AG10803 (cell line): ENCODE data around the gene CRYGD.
"Not testable (repeated sequence)": the region's sequence is repeated elsewhere in the genome, so short reads cannot be mapped to it uniquely, and the experiment has no call there.

ENCODE experiments used
- DNase-seq: peaks from one replicate; pipeline ENCODE4 v3.0.0; 2010; ENCODE audit warnings: low read depth
- H3K4me3 ChIP-seq: 2 replicates; pipeline ENCODE4 v1.5.1; 2011; ENCODE audit warnings: mild to moderate bottlenecking, low read length, control low read depth
- TF ChIP-seq, protein P1 (sequence below): conservative IDR thresholded peaks from 2 replicates; pipeline ENCODE4 v1.5.1; 2011; ENCODE audit warnings: mild to moderate bottlenecking, low read length, control low read depth, inconsistent platforms

Gene CRYGD

GRCh38 chr2:208112969-208113368, 11.4 kb downstream of the CRYGD start:
- no peak for DNase-seq
- TF ChIP-seq, protein P1, sequence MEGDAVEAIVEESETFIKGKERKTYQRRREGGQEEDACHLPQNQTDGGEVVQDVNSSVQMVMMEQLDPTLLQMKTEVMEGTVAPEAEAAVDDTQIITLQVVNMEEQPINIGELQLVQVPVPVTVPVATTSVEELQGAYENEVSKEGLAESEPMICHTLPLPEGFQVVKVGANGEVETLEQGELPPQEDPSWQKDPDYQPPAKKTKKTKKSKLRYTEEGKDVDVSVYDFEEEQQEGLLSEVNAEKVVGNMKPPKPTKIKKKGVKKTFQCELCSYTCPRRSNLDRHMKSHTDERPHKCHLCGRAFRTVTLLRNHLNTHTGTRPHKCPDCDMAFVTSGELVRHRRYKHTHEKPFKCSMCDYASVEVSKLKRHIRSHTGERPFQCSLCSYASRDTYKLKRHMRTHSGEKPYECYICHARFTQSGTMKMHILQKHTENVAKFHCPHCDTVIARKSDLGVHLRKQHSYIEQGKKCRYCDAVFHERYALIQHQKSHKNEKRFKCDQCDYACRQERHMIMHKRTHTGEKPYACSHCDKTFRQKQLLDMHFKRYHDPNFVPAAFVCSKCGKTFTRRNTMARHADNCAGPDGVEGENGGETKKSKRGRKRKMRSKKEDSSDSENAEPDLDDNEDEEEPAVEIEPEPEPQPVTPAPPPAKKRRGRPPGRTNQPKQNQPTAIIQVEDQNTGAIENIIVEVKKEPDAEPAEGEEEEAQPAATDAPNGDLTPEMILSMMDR, result no peak
- H3K4me3 ChIP-seq, result no peak overlapping the region

- H3K4me3 ChIP-seq, DNase-seq: not testable (repeated sequence)
These were observed 12.0 kb downstream of the CRYGD start for GRCh38 chr2:208112273-208112745.

DNA sequence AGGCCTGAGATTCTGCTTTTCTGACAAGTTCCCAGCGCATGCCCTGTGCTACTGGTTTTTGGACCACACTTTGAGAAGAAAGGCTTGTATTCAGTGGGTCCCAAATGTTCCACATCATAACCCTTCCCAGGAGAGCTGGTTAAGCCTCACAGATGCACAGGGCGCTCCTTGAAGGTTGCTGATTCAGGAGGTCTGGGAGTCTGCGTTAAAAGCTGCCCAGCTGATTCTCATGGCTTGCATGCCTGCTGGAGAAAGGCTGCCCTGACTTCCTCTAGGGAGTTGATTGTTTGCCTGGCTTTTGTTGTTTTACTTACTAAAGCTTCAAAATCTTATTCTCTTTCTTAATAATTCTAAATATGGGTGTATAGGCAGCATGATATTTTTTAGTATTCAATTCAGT, 20.7 kb downstream of the CRYGD start:
- no peak for DNase-seq
- no peak overlapping the region for H3K4me3 ChIP-seq
- TF ChIP-seq, protein P1, result no peak

GRCh38 chr2:208101716-208102631, 22.4 kb downstream of the CRYGD start:
- DNase-seq, result peak; percentile 31
- TF ChIP-seq, protein P1, result peak; percentile 34; the same call in 1 of the 2 replicates
- H3K4me3 ChIP-seq, result no peak overlapping the region

- H3K4me3 ChIP-seq, result no peak overlapping the region
- TF ChIP-seq, protein P1, result no peak
- no peak for DNase-seq
These were observed 24.4 kb downstream of the CRYGD start for GRCh38 chr2:208099682-208100470.

DNA sequence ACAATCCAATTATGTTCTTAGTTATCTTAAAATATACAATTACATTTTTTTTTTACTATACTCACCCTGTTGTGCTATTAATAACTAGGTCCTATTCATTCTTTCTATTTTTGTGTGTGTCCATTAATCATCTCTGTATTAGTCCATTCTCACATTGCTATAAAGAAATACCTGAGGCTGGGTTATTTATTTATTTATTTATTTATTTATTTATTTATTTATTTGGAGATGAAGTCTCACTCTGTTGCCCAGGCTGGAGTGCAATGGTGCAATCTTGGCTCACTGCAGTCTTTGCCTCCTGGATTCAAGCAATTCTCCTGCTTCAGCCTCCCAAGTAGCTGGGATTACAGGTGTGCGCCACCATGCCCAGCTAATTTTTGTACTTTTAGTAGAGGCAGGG, 25.6 kb downstream of the CRYGD start:
- not testable (repeated sequence) for DNase-seq, H3K4me3 ChIP-seq

DNA sequence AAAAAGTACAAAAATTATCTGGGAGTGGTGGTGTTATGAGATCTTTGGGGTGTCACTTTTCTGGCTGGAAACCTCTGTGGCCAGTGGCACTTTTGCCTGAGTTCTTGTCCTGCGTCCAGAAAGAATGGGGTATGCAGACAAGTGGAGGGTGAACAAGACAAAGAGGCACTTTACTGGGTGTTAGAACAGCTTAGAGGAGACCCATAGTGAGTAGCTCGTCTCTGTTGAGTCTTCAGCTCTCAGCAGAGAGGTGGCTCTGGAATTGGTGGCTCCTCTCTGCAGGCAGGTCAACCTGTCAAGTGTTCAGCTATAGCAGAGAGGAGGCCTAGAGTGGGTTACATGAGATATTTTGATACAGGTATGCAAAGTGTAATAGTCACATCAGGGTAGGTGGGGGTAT, 26.1 kb downstream of the CRYGD start:
- TF ChIP-seq, protein P1, result no peak
- H3K4me3 ChIP-seq, result no peak overlapping the region
- no peak for DNase-seq

- peak; percentile 88 for DNase-seq
- H3K4me3 ChIP-seq, result no peak overlapping the region
- TF ChIP-seq, protein P1, result no peak
These were observed 26.5 kb downstream of the CRYGD start for GRCh38 chr2:208097801-208098200.
